Measurements from ENCODE around the gene KRTAP10-4.
"Not testable (repeated sequence)": the region's sequence is repeated elsewhere in the genome, so short reads cannot be mapped to it uniquely, and the experiment has no call there.

KRTAP10-4 gene

GRCh38 chr21:44535963-44536362, 37.6 kb upstream of the KRTAP10-4 start:
- DNase-seq, result no peak

GRCh38 chr21:44537930-44538911, 35.3 kb upstream of the KRTAP10-4 start:
- DNase-seq, result no peak

GRCh38 chr21:44539046-44539445, 34.5 kb upstream of the KRTAP10-4 start:
- no peak for DNase-seq

- DNase-seq, result no peak
Observed at GRCh38 chr21:44539991-44540666, 33.4 kb upstream of the KRTAP10-4 start, which contains the start of gene KRTAP10-1. TSS of gene KRTAP10-1 (minus strand) at chr21:44540195. CDS start at chr21:44540150, 45 bp downstream.

- DNase-seq, result no peak
Observed at GRCh38 chr21:44540741-44541288, 32.7 kb upstream of the KRTAP10-4 start.

GRCh38 chr21:44542716-44543115, 30.8 kb upstream of the KRTAP10-4 start:
- no peak for DNase-seq

GRCh38 chr21:44544566-44544965, 29.0 kb upstream of the KRTAP10-4 start:
- DNase-seq, result no peak

- DNase-seq, result no peak
Observed at GRCh38 chr21:44547656-44548331, 25.7 kb upstream of the KRTAP10-4 start.

GRCh38 chr21:44548381-44548780, 25.1 kb upstream of the KRTAP10-4 start:
- DNase-seq, result no peak

- no peak for DNase-seq
Observed at GRCh38 chr21:44548922-44549321, 24.6 kb upstream of the KRTAP10-4 start.

- DNase-seq, result no peak
Observed at GRCh38 chr21:44549525-44550211, 23.9 kb upstream of the KRTAP10-4 start.

GRCh38 chr21:44550285-44550684, 23.2 kb upstream of the KRTAP10-4 start:
- not testable (repeated sequence) for DNase-seq

- peak in 1 of 2 experiments; percentile 34 for DNase-seq
Observed at GRCh38 chr21:44550807-44551206, 22.7 kb upstream of the KRTAP10-4 start.

GRCh38 chr21:44551340-44551961, 22.1 kb upstream of the KRTAP10-4 start, which contains the start of gene KRTAP10-2:
TSS of gene KRTAP10-2 (minus strand) at chr21:44551505. CDS start at chr21:44551458, 47 bp downstream.
- peak in 1 of 2 experiments; percentile 28 for DNase-seq

- no peak for DNase-seq
Observed at GRCh38 chr21:44552136-44552535, 21.4 kb upstream of the KRTAP10-4 start.

- no peak for DNase-seq
Observed at GRCh38 chr21:44552681-44553080, 20.8 kb upstream of the KRTAP10-4 start.

GRCh38 chr21:44555200-44555875, 18.2 kb upstream of the KRTAP10-4 start:
- no peak for DNase-seq

GRCh38 chr21:44556879-44557278, 16.6 kb upstream of the KRTAP10-4 start:
- DNase-seq, result peak; percentile 29 to 68

GRCh38 chr21:44557491-44558328, 15.8 kb upstream of the KRTAP10-4 start:
- DNase-seq, result no peak

- not testable (repeated sequence) for DNase-seq
Observed at GRCh38 chr21:44558329-44558675, 15.2 kb upstream of the KRTAP10-4 start.
